ENCODE results near the gene PYGM. TPM values are rescaled to one million over a fixed set of nuclear protein-coding genes. Genes with fewer than 3 reads are reported as not detected.

The PYGM gene
- total and polyA plus RNA-seq, 2 donors (not counting 3 experiments of a cell fraction or from before 2014, with no cell fraction given) = 0.10 to 0.62 TPM

DNA sequence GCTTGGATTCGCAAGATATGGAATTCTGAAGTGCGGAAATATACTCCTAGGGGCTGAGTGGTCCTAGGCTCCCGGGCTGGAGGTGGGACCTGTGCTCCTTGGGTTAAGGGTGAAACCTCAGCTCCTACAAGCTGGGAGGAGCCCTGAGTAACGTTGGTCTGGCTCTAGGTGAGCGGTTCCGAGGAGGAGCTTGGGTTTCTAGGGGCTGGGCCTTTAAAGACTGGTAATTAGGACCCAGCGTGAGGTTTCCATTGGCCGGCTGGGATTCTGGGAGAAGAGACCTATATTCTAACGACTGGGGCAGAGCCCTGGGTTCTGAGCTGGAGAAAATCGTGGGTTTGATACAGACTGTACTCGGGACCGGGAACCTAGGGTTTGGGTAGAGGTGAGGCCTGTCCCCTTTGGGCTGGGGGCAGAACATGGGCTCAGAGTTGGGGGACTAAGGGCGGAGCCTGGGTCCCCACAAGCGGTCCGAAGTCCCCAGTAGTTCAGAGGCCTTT, 44.1 kb upstream of the PYGM start:
- Histone ChIP-seq H3K4me2 (ENCODE audit: insufficient read depth, low read length) (peak overlapping the region; percentile 82), H3K36me3 (ENCODE audit: control insufficient read depth in 2 of 2, extremely low read depth in 1 of 2, insufficient read depth in 2 of 2, low read length in 2 of 2) (peaks cover 2 to 28% of the 10 kb centered on the region in 2 experiments), H3K4me1 (ENCODE audit: control insufficient read depth, extremely low read depth, insufficient read depth, low read length) (peaks cover 36% of the 10 kb centered on the region), H4K20me1 (replicated peaks; ENCODE audit: control insufficient read depth, extremely low read depth, insufficient read depth, low read length) (no peaks in the 10 kb centered on the region), H3K27ac (ENCODE audit: insufficient read depth, low read depth, low read length) (peak overlapping the region; percentile 75), H3K27me3 (ENCODE audit: control insufficient read depth in 2 of 2, insufficient read depth in 2 of 2, low read length in 2 of 2) (no peaks in the 10 kb centered on the region), H3K9me1 (replicated peaks; ENCODE audit: control insufficient read depth, extremely low read depth, insufficient read depth, low read length) (no peaks in the 10 kb centered on the region), H2AFZ (ENCODE audit: low read depth, low read length) (peak overlapping the region; percentile 47), H3K9me3 (replicated peaks; ENCODE audit: control insufficient read depth, insufficient read depth, low read length) (no peaks in the 10 kb centered on the region), H3K79me2 (ENCODE audit: control insufficient read depth, insufficient read depth, low read length) (peaks cover 7% of the 10 kb centered on the region), H3K4me3 (replicated peaks in 1 of 3; ENCODE audit: insufficient read depth in 1 of 3, low read depth in 1 of 3, low read length in 3 of 3) (peak overlapping the region; percentile 59 to 87 (median 70)), H3K9ac (replicated peaks; ENCODE audit: extremely low read depth, insufficient read depth, low read length) (peak overlapping the region; percentile 77)
- TF ChIP-seq POLR2A (IDR thresholded peaks at IDR 0.05; ENCODE audit: low read depth, low read length) (no peak), JUN (IDR thresholded peaks at IDR 0.05; ENCODE audit: borderline replicate concordance, insufficient read depth, insufficient read length, low read depth) (no peak), POLR2AphosphoS5 (IDR thresholded peaks at IDR 0.05; ENCODE audit: insufficient read depth, low read depth, low read length) (no peak), MYC (IDR thresholded peaks at IDR 0.05; ENCODE audit: low read depth, low read length) (no peak)
- TF ChIP-seq, protein P1, sequence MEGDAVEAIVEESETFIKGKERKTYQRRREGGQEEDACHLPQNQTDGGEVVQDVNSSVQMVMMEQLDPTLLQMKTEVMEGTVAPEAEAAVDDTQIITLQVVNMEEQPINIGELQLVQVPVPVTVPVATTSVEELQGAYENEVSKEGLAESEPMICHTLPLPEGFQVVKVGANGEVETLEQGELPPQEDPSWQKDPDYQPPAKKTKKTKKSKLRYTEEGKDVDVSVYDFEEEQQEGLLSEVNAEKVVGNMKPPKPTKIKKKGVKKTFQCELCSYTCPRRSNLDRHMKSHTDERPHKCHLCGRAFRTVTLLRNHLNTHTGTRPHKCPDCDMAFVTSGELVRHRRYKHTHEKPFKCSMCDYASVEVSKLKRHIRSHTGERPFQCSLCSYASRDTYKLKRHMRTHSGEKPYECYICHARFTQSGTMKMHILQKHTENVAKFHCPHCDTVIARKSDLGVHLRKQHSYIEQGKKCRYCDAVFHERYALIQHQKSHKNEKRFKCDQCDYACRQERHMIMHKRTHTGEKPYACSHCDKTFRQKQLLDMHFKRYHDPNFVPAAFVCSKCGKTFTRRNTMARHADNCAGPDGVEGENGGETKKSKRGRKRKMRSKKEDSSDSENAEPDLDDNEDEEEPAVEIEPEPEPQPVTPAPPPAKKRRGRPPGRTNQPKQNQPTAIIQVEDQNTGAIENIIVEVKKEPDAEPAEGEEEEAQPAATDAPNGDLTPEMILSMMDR (IDR thresholded peaks at IDR 0.05; ENCODE audit: extremely low read depth in 1 of 2, insufficient read depth in 1 of 2, low read depth in 1 of 2, low read length in 2 of 2) = no peak
- ChIA-PET CTCF (interaction anchor here (0.8 to 1.9 kb wide), 4 partner anchors 10 to 84 kb away, joined by 3 to 8 read pairs (median 4); partner anchors contain the start of gene CDC42BPG), POLR2A (no interaction called here)
- dilution Hi-C loops (cut with MboI; ENCODE audit: extremely low pct_ligation_motif_present, low sequenced_read_pairs) (no loop called here), intact Hi-C loops (cut with micrococcal nuclease) (loop anchor here (1.0 to 2.0 kb wide), 3 partner anchors 25 to 210 kb away; partner anchors contain the start of genes ARL2, CDC42BPG and SF1)
- FAIRE-seq (peak; percentile 24), DNase-seq (ENCODE audit: low read depth, low spot score) (no peak)
- TSS peak; percentile 43 for BruUV-seq (replicated peaks)

Measured in endothelial cell of umbilical vein (primary cell).